Effector memory CD4-positive, alpha-beta T cell (primary cell): Measurements from ENCODE around the gene PAF1.

ENCODE experiments used
- DNase-seq, 3 donors: peaks; one replicate each; pipeline ENCODE4 v3.0.0-alpha.2; 2020
- H3K27ac ChIP-seq: 2 replicates; pipeline ENCODE4 v1.7.0; 2013; ENCODE audit warnings: mild to moderate bottlenecking, low read length, moderate library complexity; ENCODE audit not compliant: insufficient read depth, poor library complexity, severe bottlenecking
- H3K27me3 ChIP-seq: replicated peaks from 2 replicates; pipeline ENCODE4 v1.7.0; 2013; ENCODE audit warnings: mild to moderate bottlenecking, low read length; ENCODE audit not compliant: insufficient read depth, control insufficient read depth, poor library complexity, severe bottlenecking
- H3K36me3 ChIP-seq: 2 replicates; pipeline ENCODE4 v1.7.0; 2013; ENCODE audit warnings: mild to moderate bottlenecking, low read length, moderate library complexity; ENCODE audit not compliant: control insufficient read depth, insufficient read depth
- H3K4me1 ChIP-seq: 2 replicates; pipeline ENCODE4 v1.7.0; 2013; ENCODE audit warnings: low read length, mild to moderate bottlenecking; ENCODE audit not compliant: control insufficient read depth, insufficient read depth, poor library complexity, severe bottlenecking
- H3K4me3 ChIP-seq: 2 replicates; pipeline ENCODE4 v1.7.0; 2013; ENCODE audit warnings: low read length, low read depth, mild to moderate bottlenecking; ENCODE audit not compliant: insufficient read depth, poor library complexity, severe bottlenecking
- H3K9me3 ChIP-seq: 2 replicates; pipeline ENCODE4 v1.7.0; 2013; ENCODE audit warnings: mild to moderate bottlenecking, low read length, moderate library complexity; ENCODE audit not compliant: control insufficient read depth
- total RNA-seq, 3 donors: gene quantifications; one replicate each; lab custom pipeline; 2026; lab: John Stamatoyannopoulos, UW

Gene PAF1
- 118 to 188 (median 150) reads per million in 3 donors for total RNA-seq

GRCh38 chr19:39390751-39391437, at the start of gene PAF1, which contains the start of gene MED29:
TSS of gene PAF1 (minus strand) at chr19:39391106. CDS start at chr19:39390864, 242 bp downstream.
TSS of gene MED29 (plus strand) at chr19:39391378. CDS start at chr19:39391423, 45 bp downstream.
- Histone ChIP-seq H3K27ac (peak within 1 kb of the TSS; percentile 98), H3K9me3 (no peaks in the 10 kb centered on the region), H3K4me1 (peaks cover 12% of the 10 kb centered on the region), H3K36me3 (peaks cover 55% of the 10 kb centered on the region), H3K4me3 (peak within 1 kb of the TSS; percentile 82), H3K27me3 (no peaks in the 10 kb centered on the region)
- DNase-seq: peak; percentile 96

GRCh38 chr19:39438270-39438934, 47.5 kb upstream of the PAF1 start:
- peaks cover 20% of the 10 kb centered on the region for H3K4me1 ChIP-seq
- no peak for DNase-seq
- peaks cover 15% of the 10 kb centered on the region for H3K36me3 ChIP-seq

DNA sequence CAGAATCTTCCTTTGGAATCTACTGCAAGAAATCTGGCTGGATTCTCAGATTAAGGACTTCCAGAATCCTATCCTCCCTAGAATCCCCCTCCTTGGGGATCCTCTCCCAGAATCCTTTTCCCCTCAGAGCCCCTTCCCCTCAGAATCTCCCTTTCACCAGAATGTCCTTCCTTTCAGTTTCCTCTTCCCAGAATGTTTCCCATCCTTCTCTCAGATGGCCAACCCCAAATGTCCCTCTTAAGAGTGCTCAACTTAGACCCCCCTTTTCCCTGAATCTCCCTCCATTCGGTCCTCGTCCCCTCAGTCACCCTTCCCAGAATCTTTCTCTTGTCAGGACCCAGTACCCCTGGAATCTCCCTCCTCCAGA, 45.4 kb upstream of the PAF1 start:
- H3K9me3 ChIP-seq: no peaks in the 10 kb centered on the region
- peaks cover 27% of the 10 kb centered on the region for H3K36me3 ChIP-seq
- no peaks in the 10 kb centered on the region for H3K27me3 ChIP-seq
- H3K4me3 ChIP-seq: peak overlapping the region; percentile 51
- no peak for DNase-seq
- H3K27ac ChIP-seq: peak overlapping the region; percentile 94
- H3K4me1 ChIP-seq: peaks cover 20% of the 10 kb centered on the region

More at GRCh38 chr19:39438270-39438934, 47.5 kb upstream of the PAF1 start:
- Histone ChIP-seq H3K27me3 (no peaks in the 10 kb centered on the region), H3K9me3 (no peaks in the 10 kb centered on the region), H3K27ac (no peak overlapping the region), H3K4me3 (no peak overlapping the region)

DNA sequence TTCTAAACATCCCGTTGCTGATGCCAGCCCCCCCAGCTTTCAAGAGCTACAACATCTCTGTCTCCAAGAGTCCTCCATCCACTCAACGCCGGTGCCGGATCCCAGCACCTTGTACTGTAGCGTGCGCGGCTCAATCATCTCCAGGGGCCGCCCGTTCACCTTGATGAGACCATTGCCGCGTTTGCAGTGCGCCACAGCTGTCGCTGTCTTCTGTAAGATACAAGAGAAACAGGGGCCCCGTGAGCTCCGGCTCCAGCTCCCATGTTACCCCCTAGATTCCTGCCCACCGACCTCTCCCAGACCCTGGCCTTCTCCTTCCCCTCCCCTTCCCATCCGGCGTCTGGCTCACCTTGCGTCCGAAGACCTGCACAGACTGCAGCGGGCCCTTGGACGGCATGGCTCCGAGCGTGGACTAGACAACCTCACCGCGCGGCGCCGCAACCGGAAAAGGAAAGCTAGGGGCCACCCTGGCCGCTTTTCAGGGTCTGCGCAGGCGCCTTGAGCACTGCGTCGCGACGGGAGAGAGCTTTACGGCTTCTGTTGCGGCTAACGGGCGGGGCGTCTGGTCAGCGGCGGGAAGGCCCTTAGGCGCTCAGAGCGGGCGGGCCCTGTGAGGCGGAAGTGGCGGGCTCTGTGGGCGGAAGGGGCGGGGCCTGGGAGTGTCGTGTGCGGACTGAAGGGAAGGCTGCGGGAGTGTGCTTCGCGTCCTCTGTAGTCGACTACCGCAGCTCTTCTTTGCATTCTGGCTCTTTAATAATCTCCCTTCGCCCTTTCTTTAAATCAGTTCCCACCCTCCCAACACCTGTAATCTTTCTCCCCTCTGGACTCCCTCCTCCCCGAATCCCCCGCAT, 44.8 kb upstream of the PAF1 start, which contains the start of gene RPS16:
Gene RPS16 (minus strand): TSS at position 451 of the 851 bp plus-strand sequence. CDS start 54 bp downstream, at position 397.
- Histone ChIP-seq H3K4me1 (peaks cover 25% of the 10 kb centered on the region), H3K27ac (peak within 1 kb of the TSS; percentile 94), H3K9me3 (no peaks in the 10 kb centered on the region), H3K4me3 (peak within 1 kb of the TSS; percentile 93), H3K36me3 (peaks cover 27% of the 10 kb centered on the region), H3K27me3 (no peaks in the 10 kb centered on the region)
- peak; percentile 98 to 99 (median 98) for DNase-seq

GRCh38 chr19:39434123-39435076, 43.5 kb upstream of the PAF1 start:
- no peaks in the 10 kb centered on the region for H3K9me3 ChIP-seq
- no peak for DNase-seq
- peak overlapping the region; percentile 93 for H3K4me3 ChIP-seq
- H3K36me3 ChIP-seq: peaks cover 27% of the 10 kb centered on the region
- peak overlapping the region; percentile 94 for H3K27ac ChIP-seq
- H3K4me1 ChIP-seq: peaks cover 29% of the 10 kb centered on the region
- H3K27me3 ChIP-seq: no peaks in the 10 kb centered on the region

DNA sequence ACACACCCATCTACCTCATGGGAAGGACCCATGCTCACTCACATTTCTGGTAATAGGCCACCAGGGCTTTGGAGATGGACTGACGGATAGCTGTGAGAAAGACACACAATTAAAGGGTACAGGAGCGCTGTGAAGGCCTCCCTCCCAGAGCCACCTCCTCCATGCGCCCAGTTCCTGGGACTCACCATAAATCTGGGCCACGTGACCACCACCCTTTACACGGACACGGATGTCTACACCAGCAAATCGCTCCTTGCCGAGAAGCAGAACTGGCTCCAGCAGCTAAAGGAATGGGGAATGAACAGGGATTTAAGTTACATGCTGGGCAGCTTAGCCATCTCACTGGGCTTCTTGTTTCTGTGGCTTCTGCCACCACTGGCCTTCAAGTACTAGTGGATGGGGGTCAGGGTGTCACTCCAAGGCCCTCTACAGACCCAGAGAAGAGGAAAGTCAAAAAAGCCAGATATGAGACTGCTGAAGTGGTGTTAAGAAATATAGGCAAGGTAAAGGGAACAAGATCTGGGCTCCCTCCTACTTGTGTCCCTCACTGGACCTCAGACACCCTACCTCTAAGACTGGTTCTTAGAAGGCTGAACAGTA, 42.7 kb upstream of the PAF1 start:
- Histone ChIP-seq H3K4me1 (peaks cover 29% of the 10 kb centered on the region), H3K9me3 (no peaks in the 10 kb centered on the region), H3K27me3 (no peaks in the 10 kb centered on the region), H3K36me3 (peaks cover 27% of the 10 kb centered on the region), H3K27ac (peak overlapping the region; percentile 94), H3K4me3 (no peak overlapping the region)
- DNase-seq: no peak

- Histone ChIP-seq H3K27ac (no peak overlapping the region), H3K36me3 (peaks cover 27% of the 10 kb centered on the region), H3K4me1 (peaks cover 29% of the 10 kb centered on the region)
These were observed 41.7 kb upstream of the PAF1 start for GRCh38 chr19:39432677-39433025.

DNA sequence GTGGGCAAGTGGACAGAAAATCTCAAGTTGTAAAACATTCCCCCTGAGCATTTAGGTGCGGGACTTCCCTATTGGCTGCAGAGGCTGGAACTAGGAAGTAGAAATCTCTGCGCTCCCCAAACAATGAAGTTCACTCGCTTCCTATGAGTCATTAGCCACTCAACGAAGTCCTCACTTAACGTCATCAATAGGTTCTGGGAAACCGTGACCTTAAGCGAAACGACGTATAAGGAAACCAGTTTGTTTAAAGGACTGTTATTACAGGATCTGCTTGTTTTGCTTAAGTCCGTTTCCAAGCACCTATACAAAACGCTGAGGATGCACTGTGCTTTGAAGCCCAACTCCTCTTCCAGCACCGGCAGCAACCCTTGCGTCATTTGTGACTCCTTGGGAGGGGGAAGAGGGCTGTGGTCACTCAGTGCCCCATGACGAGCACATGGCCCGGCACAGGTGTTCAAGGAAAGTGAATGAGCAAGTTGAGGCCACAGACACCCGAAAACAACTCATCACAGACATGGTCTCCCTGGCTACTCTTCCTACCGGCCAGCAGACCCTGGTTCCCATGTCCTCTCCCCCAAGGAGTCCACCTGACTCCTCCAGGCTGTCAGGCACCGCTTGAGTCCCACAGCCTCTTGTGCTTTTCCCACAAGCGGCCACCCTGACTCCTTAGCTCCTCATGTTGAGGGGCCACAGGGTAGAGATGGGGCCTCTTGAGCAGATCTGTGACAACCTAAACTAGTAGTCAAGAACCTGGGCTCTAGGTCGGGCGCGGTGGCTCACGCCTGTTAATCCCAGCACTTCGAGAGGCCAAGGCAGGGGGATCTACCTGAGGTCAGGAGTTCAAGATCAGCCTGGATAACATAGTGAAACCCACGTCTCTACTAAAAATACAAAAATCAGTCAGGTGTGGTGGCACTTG, 40.0 kb upstream of the PAF1 start:
- peak overlapping the region; percentile 70 for H3K27ac ChIP-seq
- H3K4me1 ChIP-seq: peaks cover 23% of the 10 kb centered on the region
- no peaks in the 10 kb centered on the region for H3K9me3 ChIP-seq
- no peak overlapping the region for H3K4me3 ChIP-seq
- H3K27me3 ChIP-seq: no peaks in the 10 kb centered on the region
- DNase-seq: peak; percentile 76 to 84 (median 80)
- peaks cover 27% of the 10 kb centered on the region for H3K36me3 ChIP-seq

More at GRCh38 chr19:39432677-39433025, 41.7 kb upstream of the PAF1 start:
- H3K27me3 ChIP-seq: no peaks in the 10 kb centered on the region
- no peaks in the 10 kb centered on the region for H3K9me3 ChIP-seq
- no peak overlapping the region for H3K4me3 ChIP-seq
- DNase-seq: no peak
